ENCODE data around the gene FBH1. TPM values are rescaled to one million over a fixed set of nuclear protein-coding genes. Genes with fewer than 3 reads are reported as not detected.

FBH1 gene
- total RNA-seq (2021) (84.0 and 87.5 TPM in 2 replicates), Bru-seq, nascent RNA (percentile 78 among the genes with signal in this experiment), BruChase-seq, experiment 1, labeled RNA remaining after a 2-hour chase (percentile 90 among the genes with signal in this experiment), BruChase-seq, experiment 2, labeled RNA remaining after a 6-hour chase (percentile 88 among the genes with signal in this experiment)
- long read RNA-seq, transcript FBH1-201 (21 exons, 3,560 nt), result major isoform, 66 of 189 reads
- long read RNA-seq, transcript FBH1-203 (22 exons, 3,640 nt), result minor isoform, 8 of 189 reads
- long read RNA-seq, partial matches to known transcripts, result 36 of 189 reads
- long read RNA-seq, other reads (novel, unspliced or antisense), result 79 of 189 reads

GRCh38 chr10:5889624-5890451 lies at the start of gene FBH1, which contains the start of gene ANKRD16:
TSS of gene FBH1 (plus strand) at chr10:5890243. CDS start at chr10:5890346, 103 bp downstream.
TSS of gene ANKRD16 (minus strand) at chr10:5889893. CDS start at chr10:5889354, 539 bp downstream.
- peaks cover 41% of the 10 kb centered on the region for H3K36me3 ChIP-seq (ENCODE audit: insufficient read depth, low read length, poor library complexity, severe bottlenecking)
- TF ChIP-seq, protein P1, sequence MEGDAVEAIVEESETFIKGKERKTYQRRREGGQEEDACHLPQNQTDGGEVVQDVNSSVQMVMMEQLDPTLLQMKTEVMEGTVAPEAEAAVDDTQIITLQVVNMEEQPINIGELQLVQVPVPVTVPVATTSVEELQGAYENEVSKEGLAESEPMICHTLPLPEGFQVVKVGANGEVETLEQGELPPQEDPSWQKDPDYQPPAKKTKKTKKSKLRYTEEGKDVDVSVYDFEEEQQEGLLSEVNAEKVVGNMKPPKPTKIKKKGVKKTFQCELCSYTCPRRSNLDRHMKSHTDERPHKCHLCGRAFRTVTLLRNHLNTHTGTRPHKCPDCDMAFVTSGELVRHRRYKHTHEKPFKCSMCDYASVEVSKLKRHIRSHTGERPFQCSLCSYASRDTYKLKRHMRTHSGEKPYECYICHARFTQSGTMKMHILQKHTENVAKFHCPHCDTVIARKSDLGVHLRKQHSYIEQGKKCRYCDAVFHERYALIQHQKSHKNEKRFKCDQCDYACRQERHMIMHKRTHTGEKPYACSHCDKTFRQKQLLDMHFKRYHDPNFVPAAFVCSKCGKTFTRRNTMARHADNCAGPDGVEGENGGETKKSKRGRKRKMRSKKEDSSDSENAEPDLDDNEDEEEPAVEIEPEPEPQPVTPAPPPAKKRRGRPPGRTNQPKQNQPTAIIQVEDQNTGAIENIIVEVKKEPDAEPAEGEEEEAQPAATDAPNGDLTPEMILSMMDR (conservative IDR thresholded peaks at IDR 0.05; ENCODE audit: low read depth, low read length), result no peak
- TF ChIP-seq EZH2 (IDR thresholded peaks at IDR 0.05; ENCODE audit: borderline replicate concordance, low read depth, low read length, poor library complexity, severe bottlenecking), result no peak
- BruUV-seq (replicated peaks), result no TSS peak
- peak within 1 kb of the TSS; percentile 91 for H3K27ac ChIP-seq (ENCODE audit: low read depth, low read length, poor library complexity, severe bottlenecking)
- CTCF ChIA-PET, result interaction anchor here (0.9 kb wide), 1 partner anchor 200 kb away, joined by 6 read pairs; no protein-coding TSS in a partner anchor
- H3K9me3 ChIP-seq (ENCODE audit: low read depth, low read length, poor library complexity, severe bottlenecking), result no peaks in the 10 kb centered on the region
- H3K4me3 ChIP-seq (ENCODE audit: low read depth, low read length, poor library complexity, severe bottlenecking), result peak within 1 kb of the TSS; percentile 94
- H3K27me3 ChIP-seq (replicated peaks; ENCODE audit: insufficient read depth, low read depth, low read length, poor library complexity), result no peaks in the 10 kb centered on the region
- H3K4me1 ChIP-seq (ENCODE audit: insufficient read depth, low read length, poor library complexity, severe bottlenecking), result peaks cover 11% of the 10 kb centered on the region
- POLR2A ChIA-PET (ENCODE audit: low non-redundant PET), result interaction anchor here (0.5 to 0.7 kb wide), 4 partner anchors 30 to 1518 kb away, joined by 3 to 5 read pairs (median 4); no protein-coding TSS in a partner anchor
- intact Hi-C loops (cut with micrococcal nuclease; ENCODE audit: unreplicated experiment), result no loop called here
- DNase-seq (ENCODE audit: low spot score), result peak; percentile 99

DNA sequence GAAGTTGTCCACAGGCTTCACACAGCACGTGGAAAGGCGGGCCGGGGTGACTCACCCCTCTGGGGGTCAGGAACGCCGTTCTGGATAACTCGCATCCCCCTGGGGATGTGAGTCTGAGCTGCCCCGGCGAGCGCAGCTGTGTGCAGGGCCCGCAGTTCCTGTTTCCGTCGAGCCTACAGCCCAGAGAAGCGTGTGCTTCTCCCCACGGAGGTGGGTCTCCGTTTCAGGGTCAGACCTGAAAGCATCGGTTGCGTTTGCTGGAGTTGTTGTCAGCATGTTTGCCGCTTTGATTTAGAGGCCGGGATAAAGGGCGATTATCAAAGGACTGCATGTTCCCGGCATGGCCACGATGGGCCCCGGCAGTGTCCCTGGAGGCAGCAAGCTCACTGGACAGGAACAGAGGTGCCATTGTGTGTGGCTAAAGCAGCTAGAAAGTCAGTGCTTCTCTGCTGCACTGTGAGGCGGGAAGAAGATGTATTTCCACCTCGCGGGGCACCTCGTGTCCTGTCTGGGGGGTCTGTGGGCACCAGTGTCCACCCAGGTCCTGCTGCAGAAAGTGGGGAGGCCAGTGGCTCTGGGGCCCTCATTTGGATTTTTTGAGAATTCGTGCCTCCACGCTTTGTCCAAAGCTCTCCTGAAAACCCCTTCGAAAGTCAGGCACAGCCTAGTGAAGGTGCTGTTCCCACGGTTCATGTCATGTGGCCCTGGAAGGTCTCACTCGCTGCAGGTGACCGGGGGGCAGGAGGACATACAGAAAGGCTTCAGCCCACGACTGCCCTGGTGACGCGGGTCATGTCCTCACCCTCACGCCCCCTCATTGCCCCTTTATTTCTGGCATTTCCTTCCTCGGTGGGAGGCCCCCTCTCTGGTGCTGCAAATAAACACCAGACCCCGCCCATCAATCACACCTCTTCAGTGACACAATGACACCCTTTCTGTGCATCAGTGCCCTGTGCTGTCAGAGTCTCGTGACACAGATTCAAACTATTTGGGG lies 49.4 kb upstream of the FBH1 start:
- DNase-seq (ENCODE audit: low spot score), result no peak
- H3K27ac ChIP-seq (ENCODE audit: low read depth, low read length, poor library complexity, severe bottlenecking), result no peak overlapping the region
- ChIA-PET CTCF (interaction anchor here (0.6 kb wide), 1 partner anchor 21 kb away, joined by 5 read pairs; no protein-coding TSS in a partner anchor), POLR2A (ENCODE audit: low non-redundant PET) (no interaction called here)
- H3K4me1 ChIP-seq (ENCODE audit: insufficient read depth, low read length, poor library complexity, severe bottlenecking), result no peaks in the 10 kb centered on the region
- intact Hi-C loops (cut with micrococcal nuclease; ENCODE audit: unreplicated experiment), result no loop called here
- BruUV-seq (replicated peaks), result no TSS peak
- H3K4me3 ChIP-seq (ENCODE audit: low read depth, low read length, poor library complexity, severe bottlenecking), result no peak overlapping the region
- no peaks in the 10 kb centered on the region for H3K36me3 ChIP-seq (ENCODE audit: insufficient read depth, low read length, poor library complexity, severe bottlenecking)
- TF ChIP-seq, protein P1 (conservative IDR thresholded peaks at IDR 0.05; ENCODE audit: low read depth, low read length), result no peak
- no peak for TF ChIP-seq EZH2 (IDR thresholded peaks at IDR 0.05; ENCODE audit: borderline replicate concordance, low read depth, low read length, poor library complexity, severe bottlenecking)
- H3K9me3 ChIP-seq (ENCODE audit: low read depth, low read length, poor library complexity, severe bottlenecking), result no peaks in the 10 kb centered on the region
- no peaks in the 10 kb centered on the region for H3K27me3 ChIP-seq (replicated peaks; ENCODE audit: insufficient read depth, low read depth, low read length, poor library complexity)

DNA sequence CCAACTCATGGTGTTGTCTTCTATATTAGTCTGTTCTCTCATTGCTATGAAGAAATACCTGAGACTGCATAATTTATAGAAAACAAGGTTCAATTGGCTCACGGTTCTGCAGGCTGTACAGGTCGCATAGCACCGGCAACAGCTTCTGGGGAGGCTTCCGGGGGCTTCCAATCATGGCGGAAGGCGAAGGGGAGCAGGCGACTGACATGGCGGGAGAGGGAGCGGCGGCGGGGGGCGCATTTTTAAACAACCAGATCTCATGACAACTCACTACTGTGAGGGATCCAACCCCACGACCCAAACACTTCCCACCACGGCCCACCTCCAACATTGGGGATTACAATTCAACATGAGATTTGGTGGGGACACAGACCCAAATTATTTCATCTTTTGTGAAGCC lies 48.1 kb upstream of the FBH1 start:
- Histone ChIP-seq H3K36me3 (ENCODE audit: insufficient read depth, low read length, poor library complexity, severe bottlenecking) (no peaks in the 10 kb centered on the region), H3K27ac (ENCODE audit: low read depth, low read length, poor library complexity, severe bottlenecking) (no peak overlapping the region), H3K4me1 (ENCODE audit: insufficient read depth, low read length, poor library complexity, severe bottlenecking) (no peaks in the 10 kb centered on the region), H3K27me3 (replicated peaks; ENCODE audit: insufficient read depth, low read depth, low read length, poor library complexity) (no peaks in the 10 kb centered on the region), H3K9me3 (ENCODE audit: low read depth, low read length, poor library complexity, severe bottlenecking) (no peaks in the 10 kb centered on the region), H3K4me3 (ENCODE audit: low read depth, low read length, poor library complexity, severe bottlenecking) (no peak overlapping the region)
- ChIA-PET POLR2A (ENCODE audit: low non-redundant PET) (no interaction called here), CTCF (no interaction called here)
- DNase-seq (ENCODE audit: low spot score), result no peak
- BruUV-seq (replicated peaks), result no TSS peak
- TF ChIP-seq EZH2 (IDR thresholded peaks at IDR 0.05; ENCODE audit: borderline replicate concordance, low read depth, low read length, poor library complexity, severe bottlenecking), result no peak
- TF ChIP-seq, protein P1 (conservative IDR thresholded peaks at IDR 0.05; ENCODE audit: low read depth, low read length), result no peak
- intact Hi-C loops (cut with micrococcal nuclease; ENCODE audit: unreplicated experiment), result no loop called here
